ENCODE results near the gene SSBP4. TPM values are rescaled to one million over a fixed set of nuclear protein-coding genes. Genes with fewer than 3 reads are reported as not detected.

SSBP4 gene
- total RNA-seq, 1 donor, result 46.2 TPM

- Histone ChIP-seq H3K4me1 (ENCODE audit: insufficient read depth, low read length) (peaks cover 54% of the 10 kb centered on the region), H3K27me3 (ENCODE audit: insufficient read depth, low read length) (no peaks in the 10 kb centered on the region), H3K4me3 (ENCODE audit: low read length) (no peak overlapping the region), H3K9me3 (ENCODE audit: low read depth, low read length) (no peaks in the 10 kb centered on the region)
These were observed 4.2 kb downstream of the SSBP4 start for GRCh38 chr19:18423258-18424020.

DNA sequence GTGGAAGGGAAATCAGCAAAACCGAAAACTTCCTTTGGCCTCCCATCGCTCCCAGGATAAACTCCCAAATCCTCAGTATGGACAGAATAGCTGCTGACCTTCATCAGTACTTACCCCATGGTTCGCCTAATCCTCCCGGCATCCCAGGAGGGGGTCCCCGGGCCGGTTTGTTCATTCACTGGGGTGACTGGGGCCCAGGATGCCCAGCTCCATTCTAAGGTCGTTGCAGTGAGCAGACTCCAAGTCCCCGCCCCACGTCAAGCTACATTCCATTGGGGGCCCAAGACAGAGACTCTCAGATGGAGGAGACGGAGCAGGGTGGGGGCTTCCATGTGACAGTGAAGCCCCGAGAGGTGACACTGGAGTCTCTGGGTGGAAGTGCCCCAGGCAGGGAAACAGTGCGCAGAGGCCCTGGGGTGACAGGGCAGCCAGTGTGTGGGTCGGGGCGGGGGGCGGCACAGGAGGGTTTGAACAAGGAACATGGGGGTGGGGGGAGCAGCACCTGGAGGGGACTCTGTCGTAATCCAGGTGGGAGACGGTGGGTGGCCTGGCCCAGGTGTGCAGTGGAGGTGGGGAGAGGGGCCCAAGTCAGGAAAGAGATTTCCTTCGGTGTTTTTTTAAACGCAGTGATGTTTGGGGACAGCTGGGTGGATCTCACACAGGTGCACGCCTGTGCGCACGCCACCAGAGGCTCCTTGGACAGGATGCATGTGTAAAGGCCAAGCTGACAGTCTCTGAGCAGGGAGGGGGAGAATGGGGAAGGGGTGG, 5.1 kb downstream of the SSBP4 start:
- peaks cover 56% of the 10 kb centered on the region for H3K4me1 ChIP-seq (ENCODE audit: insufficient read depth, low read length)
- H3K27me3 ChIP-seq (ENCODE audit: insufficient read depth, low read length), result no peaks in the 10 kb centered on the region
- no peak overlapping the region for H3K4me3 ChIP-seq (ENCODE audit: low read length)
- H3K9me3 ChIP-seq (ENCODE audit: low read depth, low read length), result no peaks in the 10 kb centered on the region

DNA sequence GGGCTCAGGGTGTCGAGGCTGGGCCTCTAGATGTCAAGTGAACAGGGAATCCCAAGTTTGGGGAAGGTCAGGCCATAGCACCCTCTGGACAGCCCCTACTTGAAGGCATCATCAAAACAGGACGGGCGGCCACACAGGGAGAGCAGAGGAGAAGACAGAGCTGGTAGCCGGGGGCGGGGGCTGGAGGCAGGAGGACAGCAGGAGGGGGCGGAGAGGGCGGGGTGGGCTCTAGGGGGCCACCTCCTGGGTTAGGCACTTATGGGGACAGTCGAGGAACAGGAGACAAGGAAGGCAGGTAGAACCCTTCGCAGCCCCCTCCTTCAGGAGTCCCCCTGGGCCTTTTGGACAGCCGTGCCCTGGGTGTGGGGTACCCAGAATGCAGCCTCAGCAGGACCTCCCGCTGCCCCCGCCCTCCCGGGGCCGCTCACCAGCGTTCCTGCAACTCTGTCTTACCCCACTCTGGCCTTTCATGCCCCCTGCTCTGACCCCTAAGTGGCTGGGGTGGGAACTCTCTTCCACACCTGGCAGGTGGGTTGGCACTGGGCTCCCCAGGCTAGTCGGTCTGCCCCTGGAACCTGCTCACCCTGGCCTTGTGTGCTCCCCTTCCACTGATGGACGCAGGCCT, 5.8 kb downstream of the SSBP4 start:
- no peaks in the 10 kb centered on the region for H3K9me3 ChIP-seq (ENCODE audit: low read depth, low read length)
- no peaks in the 10 kb centered on the region for H3K27me3 ChIP-seq (ENCODE audit: insufficient read depth, low read length)
- H3K4me1 ChIP-seq (ENCODE audit: insufficient read depth, low read length), result peaks cover 59% of the 10 kb centered on the region
- no peak overlapping the region for H3K4me3 ChIP-seq (ENCODE audit: low read length)

- peaks cover 57% of the 10 kb centered on the region for H3K4me1 ChIP-seq (ENCODE audit: insufficient read depth, low read length)
- no peaks in the 10 kb centered on the region for H3K27me3 ChIP-seq (ENCODE audit: insufficient read depth, low read length)
- no peaks in the 10 kb centered on the region for H3K9me3 ChIP-seq (ENCODE audit: low read depth, low read length)
- no peak overlapping the region for H3K4me3 ChIP-seq (ENCODE audit: low read length)
These were observed 6.6 kb downstream of the SSBP4 start for GRCh38 chr19:18425515-18426415.

GRCh38 chr19:18426416-18426767, 7.2 kb downstream of the SSBP4 start:
- Histone ChIP-seq H3K4me1 (ENCODE audit: insufficient read depth, low read length) (peaks cover 51% of the 10 kb centered on the region), H3K9me3 (ENCODE audit: low read depth, low read length) (no peaks in the 10 kb centered on the region), H3K4me3 (ENCODE audit: low read length) (no peak overlapping the region), H3K27me3 (ENCODE audit: insufficient read depth, low read length) (no peaks in the 10 kb centered on the region)

- no peak overlapping the region for H3K4me3 ChIP-seq (ENCODE audit: low read length)
- peaks cover 43% of the 10 kb centered on the region for H3K4me1 ChIP-seq (ENCODE audit: insufficient read depth, low read length)
- H3K9me3 ChIP-seq (ENCODE audit: low read depth, low read length), result no peaks in the 10 kb centered on the region
- H3K27me3 ChIP-seq (ENCODE audit: insufficient read depth, low read length), result no peaks in the 10 kb centered on the region
These were observed 8.0 kb downstream of the SSBP4 start for GRCh38 chr19:18427080-18427742.

DNA sequence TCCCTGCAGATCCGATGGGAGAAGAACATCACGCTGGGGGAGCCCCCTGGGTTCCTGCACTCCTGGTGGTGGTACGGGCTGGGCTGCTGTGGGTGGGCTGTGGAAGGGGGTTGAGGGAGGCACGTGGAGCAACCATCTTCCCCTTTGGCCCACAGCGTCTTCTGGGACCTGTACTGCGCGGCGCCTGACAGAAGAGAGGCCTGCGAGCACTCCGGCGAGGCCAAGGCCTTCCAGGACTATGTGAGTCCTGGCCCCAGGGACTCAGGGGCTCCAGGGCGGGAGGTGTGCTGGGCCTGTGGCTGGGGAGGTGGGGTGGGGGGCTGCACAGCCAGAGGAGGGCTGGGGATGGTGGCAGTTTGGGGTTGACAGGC, 8.5 kb downstream of the SSBP4 start:
- Histone ChIP-seq H3K27me3 (ENCODE audit: insufficient read depth, low read length) (no peaks in the 10 kb centered on the region), H3K4me3 (ENCODE audit: low read length) (no peak overlapping the region), H3K9me3 (ENCODE audit: low read depth, low read length) (no peaks in the 10 kb centered on the region), H3K4me1 (ENCODE audit: insufficient read depth, low read length) (peaks cover 41% of the 10 kb centered on the region)

DNA sequence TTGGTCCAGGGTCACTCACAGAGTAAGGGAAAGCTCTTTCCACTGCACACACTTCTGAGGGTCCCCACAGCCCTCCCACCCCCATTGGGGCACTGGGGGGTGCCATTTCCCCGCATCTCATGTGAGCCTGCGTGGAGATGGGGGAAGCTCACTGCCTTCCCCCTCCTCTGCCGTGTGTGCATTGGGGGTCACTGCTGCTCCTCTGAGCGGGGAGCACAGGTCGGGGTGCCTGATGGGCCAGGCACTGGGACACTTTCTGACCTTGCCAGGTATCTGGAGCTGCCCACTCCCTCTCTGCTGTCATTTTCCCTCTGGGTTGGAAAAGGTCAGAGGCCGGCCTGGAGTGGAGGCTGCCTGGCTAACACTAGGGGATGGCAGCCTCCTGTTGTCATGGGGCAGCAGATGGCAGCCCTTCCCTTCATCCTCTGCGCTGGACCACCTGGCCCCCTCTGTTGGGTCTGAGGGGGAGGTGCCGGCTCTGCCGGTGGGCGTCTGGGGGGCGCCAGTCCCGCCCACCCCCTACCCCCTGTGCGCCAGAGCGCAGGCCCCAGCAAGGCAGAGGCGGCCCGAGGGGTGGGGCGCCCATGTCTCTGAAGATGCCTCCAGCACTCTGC, 9.1 kb downstream of the SSBP4 start:
- Histone ChIP-seq H3K9me3 (ENCODE audit: low read depth, low read length) (no peaks in the 10 kb centered on the region), H3K4me3 (ENCODE audit: low read length) (no peak overlapping the region), H3K4me1 (ENCODE audit: insufficient read depth, low read length) (peaks cover 41% of the 10 kb centered on the region), H3K27me3 (ENCODE audit: insufficient read depth, low read length) (no peaks in the 10 kb centered on the region)

DNA sequence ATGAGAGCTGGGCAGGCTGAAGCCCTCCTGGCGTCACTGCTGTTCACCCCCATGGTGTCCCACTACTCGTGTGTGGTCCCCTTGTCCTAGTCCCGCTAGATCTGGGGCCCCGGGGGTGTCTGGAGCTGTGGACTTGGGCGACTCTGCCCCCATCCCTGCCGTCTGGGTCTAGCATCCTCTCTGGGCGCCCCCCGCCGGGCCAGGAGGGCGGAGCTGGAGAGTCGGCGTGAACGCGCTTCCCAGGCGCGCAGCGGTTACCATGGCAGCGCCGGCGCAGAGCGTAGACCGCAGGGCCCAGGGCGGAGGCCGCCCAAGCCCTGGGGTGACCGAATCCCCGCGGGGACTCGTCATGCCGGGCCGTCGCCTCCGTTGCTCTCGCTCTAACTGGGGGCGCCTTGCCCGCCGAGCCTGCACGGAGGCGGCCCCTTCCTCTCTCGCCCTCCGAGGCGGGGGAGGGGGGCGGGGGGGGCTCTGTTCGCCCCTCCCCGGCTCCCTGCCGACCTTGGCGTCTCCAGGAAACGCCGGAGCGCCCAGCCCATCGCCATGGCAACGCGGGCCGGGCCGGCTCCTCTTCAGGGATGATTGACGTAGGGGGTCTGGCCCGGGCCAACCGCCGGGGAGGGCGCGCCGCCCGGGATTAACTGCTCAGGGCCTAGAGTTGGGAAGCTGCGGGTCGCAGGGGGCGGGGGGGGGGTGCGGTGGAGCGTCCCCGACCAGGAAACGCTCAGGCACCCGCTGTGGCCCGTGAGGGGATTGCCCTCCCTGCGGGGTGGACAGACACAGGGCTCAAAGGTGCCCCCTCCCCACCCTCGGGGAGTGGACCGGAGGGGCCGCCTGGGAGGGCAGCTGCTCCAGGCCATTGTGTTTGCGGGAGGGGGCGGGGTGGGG, 9.8 kb downstream of the SSBP4 start:
- peak overlapping the region; percentile 26 for H3K4me3 ChIP-seq (ENCODE audit: low read length)
- H3K27me3 ChIP-seq (ENCODE audit: insufficient read depth, low read length), result no peaks in the 10 kb centered on the region
- no peaks in the 10 kb centered on the region for H3K9me3 ChIP-seq (ENCODE audit: low read depth, low read length)
- H3K4me1 ChIP-seq (ENCODE audit: insufficient read depth, low read length), result peaks cover 36% of the 10 kb centered on the region

- H3K4me1 ChIP-seq (ENCODE audit: insufficient read depth, low read length), result peaks cover 37% of the 10 kb centered on the region
- H3K9me3 ChIP-seq (ENCODE audit: low read depth, low read length), result no peaks in the 10 kb centered on the region
- no peaks in the 10 kb centered on the region for H3K27me3 ChIP-seq (ENCODE audit: insufficient read depth, low read length)
- H3K4me3 ChIP-seq (ENCODE audit: low read length), result no peak overlapping the region
These were observed 10.7 kb downstream of the SSBP4 start for GRCh38 chr19:18429717-18430416.

DNA sequence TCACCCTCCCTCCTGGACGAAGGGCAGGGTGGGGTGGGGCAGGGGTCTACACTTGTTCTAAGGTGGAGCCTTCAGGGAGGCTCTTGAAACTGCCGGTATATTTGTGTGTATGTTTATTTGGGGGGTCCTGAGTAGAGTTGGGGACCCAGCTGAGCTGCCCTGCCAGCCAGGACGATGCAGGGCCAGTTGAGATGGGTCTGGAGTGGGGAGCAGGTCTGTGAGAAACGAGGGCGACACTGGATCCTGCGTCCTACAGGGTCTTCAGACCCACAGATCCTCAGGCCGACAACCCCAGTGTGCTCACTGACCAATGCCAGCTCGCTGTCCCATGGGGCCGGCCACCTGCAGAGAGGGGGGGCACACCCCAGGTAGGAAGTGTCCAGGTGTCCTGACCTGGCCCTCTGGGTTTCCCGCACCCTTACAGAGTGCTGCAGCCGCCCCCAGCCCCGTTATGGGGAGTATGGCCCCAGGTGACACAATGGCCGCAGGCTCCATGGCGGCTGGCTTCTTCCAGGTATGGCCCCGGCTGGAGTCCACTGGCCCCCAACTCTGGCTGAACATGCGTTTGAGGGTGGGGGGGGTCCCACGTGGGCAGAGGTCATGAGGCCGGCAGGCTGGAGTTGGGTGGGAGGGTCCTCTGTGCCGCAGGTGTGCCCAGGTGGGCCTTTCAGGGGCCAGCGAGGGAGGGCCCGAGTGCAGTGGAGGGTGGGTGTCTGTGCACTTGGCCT, 11.4 kb downstream of the SSBP4 start:
- no peaks in the 10 kb centered on the region for H3K9me3 ChIP-seq (ENCODE audit: low read depth, low read length)
- H3K4me3 ChIP-seq (ENCODE audit: low read length), result no peak overlapping the region
- no peaks in the 10 kb centered on the region for H3K27me3 ChIP-seq (ENCODE audit: insufficient read depth, low read length)
- H3K4me1 ChIP-seq (ENCODE audit: insufficient read depth, low read length), result peaks cover 37% of the 10 kb centered on the region

DNA sequence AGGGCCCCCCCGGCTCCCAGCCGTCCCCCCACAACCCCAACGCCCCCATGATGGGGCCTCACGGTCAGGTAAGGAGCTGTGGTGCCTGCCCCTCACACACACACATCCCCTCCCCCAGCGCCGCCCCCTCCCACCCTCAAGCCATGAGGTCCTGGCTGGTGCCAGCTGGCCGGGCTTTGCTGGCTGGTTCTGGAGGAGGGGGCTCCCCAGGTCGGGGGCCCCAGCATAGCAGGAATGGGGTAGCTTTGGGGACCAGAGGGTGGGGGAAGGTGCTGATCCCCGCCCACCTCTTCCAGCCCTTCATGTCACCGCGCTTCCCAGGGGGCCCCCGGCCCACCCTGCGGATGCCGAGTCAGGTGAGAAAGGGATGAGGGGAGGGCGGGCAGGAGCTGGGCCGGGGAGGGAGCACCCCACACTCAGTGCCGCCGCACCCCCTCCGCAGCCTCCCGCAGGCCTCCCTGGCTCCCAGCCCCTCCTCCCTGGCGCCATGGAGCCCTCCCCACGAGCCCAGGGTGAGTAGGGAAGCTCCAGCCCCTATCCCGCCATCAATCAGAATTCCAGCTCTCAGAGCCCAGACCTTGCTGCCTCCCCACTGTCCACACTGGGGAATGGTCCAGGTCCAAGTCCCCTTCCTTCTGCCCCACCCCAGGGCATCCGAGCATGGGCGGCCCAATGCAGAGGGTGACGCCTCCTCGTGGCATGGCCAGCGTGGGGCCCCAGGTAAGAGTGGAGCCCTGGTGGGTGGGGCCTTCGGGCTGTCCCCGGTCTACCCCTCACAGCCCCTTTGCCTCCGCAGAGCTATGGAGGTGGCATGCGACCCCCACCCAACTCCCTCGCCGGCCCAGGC, 12.4 kb downstream of the SSBP4 start:
- H3K9me3 ChIP-seq (ENCODE audit: low read depth, low read length), result no peaks in the 10 kb centered on the region
- no peaks in the 10 kb centered on the region for H3K27me3 ChIP-seq (ENCODE audit: insufficient read depth, low read length)
- H3K4me1 ChIP-seq (ENCODE audit: insufficient read depth, low read length), result peaks cover 44% of the 10 kb centered on the region
- H3K4me3 ChIP-seq (ENCODE audit: low read length), result no peak overlapping the region
